Measurements from ENCODE around the gene HSPB8. TPM values are rescaled to one million over a fixed set of nuclear protein-coding genes. Genes with fewer than 3 reads are reported as not detected.

Gene HSPB8
- total RNA-seq, 6 experiments from 2014 or later: 18.9 to 40.1 (median 22.2) TPM

DNA sequence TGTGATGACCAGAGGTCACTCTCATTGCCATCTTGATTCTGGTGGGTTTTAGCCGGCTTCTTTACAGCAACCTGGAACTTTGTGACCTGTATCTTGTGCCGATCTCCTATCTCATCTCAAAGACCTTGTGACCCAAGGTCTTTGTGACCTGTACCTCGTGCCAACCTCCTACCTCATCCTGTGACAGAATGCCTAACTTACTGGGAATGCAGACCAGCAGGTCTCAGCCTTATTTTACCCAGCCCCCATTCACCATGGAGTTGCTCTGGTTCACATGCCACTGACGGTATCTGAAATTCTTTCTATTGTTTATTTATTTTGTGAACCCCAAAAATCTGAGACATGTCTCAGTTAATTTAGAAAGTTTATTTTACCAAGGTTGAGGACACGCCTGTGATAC, 7.4 kb upstream of the HSPB8 start:
- H3K4me1 Mint-ChIP-seq (ENCODE audit: low read depth): peaks cover 4% of the 10 kb centered on the region
- H3K27me3 Mint-ChIP-seq (ENCODE audit: insufficient read depth): peaks cover 15% of the 10 kb centered on the region
- H3K9me3 Mint-ChIP-seq: no peaks in the 10 kb centered on the region
- TF ChIP-seq, protein P1, sequence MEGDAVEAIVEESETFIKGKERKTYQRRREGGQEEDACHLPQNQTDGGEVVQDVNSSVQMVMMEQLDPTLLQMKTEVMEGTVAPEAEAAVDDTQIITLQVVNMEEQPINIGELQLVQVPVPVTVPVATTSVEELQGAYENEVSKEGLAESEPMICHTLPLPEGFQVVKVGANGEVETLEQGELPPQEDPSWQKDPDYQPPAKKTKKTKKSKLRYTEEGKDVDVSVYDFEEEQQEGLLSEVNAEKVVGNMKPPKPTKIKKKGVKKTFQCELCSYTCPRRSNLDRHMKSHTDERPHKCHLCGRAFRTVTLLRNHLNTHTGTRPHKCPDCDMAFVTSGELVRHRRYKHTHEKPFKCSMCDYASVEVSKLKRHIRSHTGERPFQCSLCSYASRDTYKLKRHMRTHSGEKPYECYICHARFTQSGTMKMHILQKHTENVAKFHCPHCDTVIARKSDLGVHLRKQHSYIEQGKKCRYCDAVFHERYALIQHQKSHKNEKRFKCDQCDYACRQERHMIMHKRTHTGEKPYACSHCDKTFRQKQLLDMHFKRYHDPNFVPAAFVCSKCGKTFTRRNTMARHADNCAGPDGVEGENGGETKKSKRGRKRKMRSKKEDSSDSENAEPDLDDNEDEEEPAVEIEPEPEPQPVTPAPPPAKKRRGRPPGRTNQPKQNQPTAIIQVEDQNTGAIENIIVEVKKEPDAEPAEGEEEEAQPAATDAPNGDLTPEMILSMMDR (IDR thresholded peaks at IDR 0.05): no peak
- no peak for DNase-seq
- no peak overlapping the region for H3K4me3 Mint-ChIP-seq
- H3K27ac Mint-ChIP-seq: no peak overlapping the region
- no peaks in the 10 kb centered on the region for H3K36me3 Mint-ChIP-seq (ENCODE audit: low read depth)

DNA sequence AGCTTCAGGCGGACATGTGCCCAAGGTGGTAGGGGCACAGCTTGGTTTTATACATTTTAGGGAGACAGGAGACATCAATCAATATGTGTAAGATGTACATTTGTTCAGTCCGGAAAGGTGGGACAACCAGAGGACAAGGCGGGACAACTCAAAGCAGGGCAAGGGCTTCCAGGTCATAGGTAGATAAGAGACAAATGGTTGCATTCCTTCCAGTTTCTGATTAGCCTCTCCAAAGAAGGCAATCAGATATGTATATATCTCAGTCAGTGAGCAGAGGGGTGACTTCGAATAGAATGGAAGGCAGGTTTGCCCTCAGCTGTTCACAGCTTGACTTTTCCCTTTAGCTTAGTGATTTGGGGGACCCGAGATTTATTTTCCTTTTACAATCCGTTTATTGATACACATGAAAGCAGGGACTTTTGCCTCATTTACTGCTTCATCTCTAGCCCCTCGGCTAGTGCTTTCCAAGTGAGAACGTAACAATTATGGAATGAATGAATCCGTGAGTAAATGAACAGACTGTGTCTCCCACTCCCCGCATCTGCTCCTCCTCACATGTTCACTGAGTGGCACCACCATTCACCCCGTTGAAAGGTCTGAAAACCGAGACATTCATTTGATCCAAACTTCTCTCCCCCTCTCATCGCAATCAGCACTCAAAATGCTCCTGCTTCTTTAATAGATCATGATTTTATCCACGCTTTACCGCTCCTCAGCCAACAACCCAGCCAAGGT, 6.9 kb upstream of the HSPB8 start:
- H3K27me3 Mint-ChIP-seq (ENCODE audit: insufficient read depth): peaks cover 14% of the 10 kb centered on the region
- TF ChIP-seq, protein P1 (IDR thresholded peaks at IDR 0.05): no peak
- no peak for DNase-seq
- H3K4me3 Mint-ChIP-seq: no peak overlapping the region
- no peaks in the 10 kb centered on the region for H3K9me3 Mint-ChIP-seq
- no peak overlapping the region for H3K27ac Mint-ChIP-seq
- no peaks in the 10 kb centered on the region for H3K36me3 Mint-ChIP-seq (ENCODE audit: low read depth)
- peaks cover 10% of the 10 kb centered on the region for H3K4me1 Mint-ChIP-seq (ENCODE audit: low read depth)

DNA sequence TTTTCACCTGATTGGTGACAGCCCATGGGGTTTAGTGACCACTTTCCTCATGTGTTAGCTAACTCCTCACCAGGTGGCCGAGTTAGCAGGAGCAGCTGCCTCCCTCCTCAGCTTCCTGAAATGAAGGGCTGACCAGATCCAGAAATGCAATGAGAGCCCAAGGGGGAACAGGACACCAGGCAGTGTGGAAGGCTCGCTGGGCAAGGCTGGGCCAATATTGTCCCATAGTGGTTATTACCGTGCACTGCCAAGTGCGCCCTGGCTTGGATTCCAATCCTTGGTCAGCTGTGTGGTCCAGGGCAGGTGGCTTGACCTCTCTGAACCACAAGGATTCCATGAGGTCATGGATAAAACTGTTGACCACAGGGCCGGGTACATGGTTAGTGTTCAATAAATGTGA, 3.6 kb upstream of the HSPB8 start:
- no peaks in the 10 kb centered on the region for H3K9me3 Mint-ChIP-seq
- H3K36me3 Mint-ChIP-seq (ENCODE audit: low read depth): no peaks in the 10 kb centered on the region
- H3K27ac Mint-ChIP-seq: no peak overlapping the region
- H3K27me3 Mint-ChIP-seq (ENCODE audit: insufficient read depth): peaks cover 9% of the 10 kb centered on the region
- H3K4me3 Mint-ChIP-seq: no peak overlapping the region
- H3K4me1 Mint-ChIP-seq (ENCODE audit: low read depth): peaks cover 34% of the 10 kb centered on the region
- no peak for DNase-seq
- TF ChIP-seq, protein P1 (IDR thresholded peaks at IDR 0.05): no peak

DNA sequence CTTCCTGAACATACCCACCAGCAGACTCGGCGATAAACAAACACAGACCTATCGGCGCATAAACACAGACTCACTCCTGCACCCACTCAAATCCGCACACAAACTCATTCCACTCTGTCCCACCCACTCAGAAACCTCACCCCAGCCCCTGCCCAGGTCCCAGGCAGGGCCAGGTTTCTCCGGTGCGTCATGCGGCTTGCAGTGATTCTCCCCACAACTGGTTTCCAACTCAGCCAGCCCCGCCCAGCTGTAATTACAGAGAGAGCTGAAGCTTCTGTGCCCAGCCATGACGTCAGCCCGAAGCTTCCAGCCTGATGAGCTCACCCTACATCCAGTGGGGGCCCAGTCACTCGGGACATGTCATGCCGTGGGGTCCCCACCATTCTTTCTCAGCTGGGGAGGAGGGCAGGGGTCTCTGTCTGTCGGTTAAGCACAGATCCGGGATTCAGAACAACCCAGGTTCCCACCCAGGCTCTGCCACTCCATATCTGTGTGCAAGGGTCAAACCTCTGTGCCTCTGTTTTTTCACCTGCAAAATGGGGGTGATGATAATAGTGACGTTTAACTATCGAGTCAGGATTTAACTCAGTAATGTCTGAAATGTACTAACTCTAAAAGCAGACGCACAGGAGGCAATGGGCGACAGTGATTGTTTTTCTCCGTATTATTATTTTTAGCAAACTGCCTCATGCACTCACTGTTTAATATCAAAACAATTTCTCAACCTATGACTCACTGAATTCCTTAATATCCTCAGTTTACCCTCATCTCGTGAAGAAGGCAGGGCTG, 2.3 kb upstream of the HSPB8 start:
- Mint-ChIP-seq H3K4me3 (peak overlapping the region; percentile 84), H3K9me3 (no peaks in the 10 kb centered on the region), H3K4me1 (ENCODE audit: low read depth) (peaks cover 48% of the 10 kb centered on the region), H3K36me3 (ENCODE audit: low read depth) (no peaks in the 10 kb centered on the region), H3K27me3 (ENCODE audit: insufficient read depth) (peaks cover 5% of the 10 kb centered on the region; the same call in 1 of the 2 replicates), H3K27ac (peak overlapping the region; percentile 85)
- peak; percentile 91 for DNase-seq
- TF ChIP-seq, protein P1 (IDR thresholded peaks at IDR 0.05): no peak

DNA sequence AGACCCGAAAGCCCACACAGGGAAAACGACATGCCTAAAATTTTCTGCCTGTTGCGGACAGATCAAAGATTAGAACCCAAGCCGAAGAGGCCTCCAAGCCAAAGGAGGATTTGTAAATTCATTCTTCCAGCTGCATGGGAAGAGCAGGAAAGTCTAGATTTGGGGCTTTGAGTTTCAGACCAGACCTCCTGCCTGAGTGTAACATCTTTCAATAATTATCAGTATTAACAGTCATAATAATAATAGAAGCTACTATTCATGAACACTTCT, 1.7 kb upstream of the HSPB8 start:
- TF ChIP-seq, protein P1 (IDR thresholded peaks at IDR 0.05): no peak
- no peak overlapping the region for H3K4me3 Mint-ChIP-seq
- H3K27me3 Mint-ChIP-seq (ENCODE audit: insufficient read depth): peaks cover 3% of the 10 kb centered on the region; the same call in 1 of the 2 replicates
- DNase-seq: no peak
- H3K9me3 Mint-ChIP-seq: no peaks in the 10 kb centered on the region
- peak overlapping the region; percentile 85; the same call in 1 of the 2 replicates for H3K27ac Mint-ChIP-seq
- H3K4me1 Mint-ChIP-seq (ENCODE audit: low read depth): peaks cover 54% of the 10 kb centered on the region
- H3K36me3 Mint-ChIP-seq (ENCODE audit: low read depth): no peaks in the 10 kb centered on the region

All from HFFc6 (cell line).